HL-60 (cell line): ENCODE data around the gene LHFPL6.

Experiments
- DNase-seq, 2 experiments: peaks; one replicate each; pipeline ENCODE4 v3.0.0-alpha.2; 2010 to 2020; ENCODE audit warnings: low read depth in 1 of 2, low spot score in 1 of 2
- H3K27ac ChIP-seq: fragments of 250-450 bp; sonication (Bioruptor Pico); replicated peaks from 2 replicates; pipeline ENCODE4 v1.5.1; 2020; ENCODE audit warnings: mild to moderate bottlenecking, moderate library complexity
- H3K27me3 ChIP-seq: fragments of 250-450 bp; sonication (Bioruptor Pico); 2 replicates; pipeline ENCODE4 v1.5.1; 2021; ENCODE audit warnings: mild to moderate bottlenecking, moderate library complexity; ENCODE audit not compliant: insufficient read depth, poor library complexity, severe bottlenecking
- H3K4me3 ChIP-seq: replicated peaks from 2 replicates; pipeline ENCODE4 v1.5.1; 2011; ENCODE audit warnings: mild to moderate bottlenecking, control low read depth, low read length; ENCODE audit not compliant: insufficient read depth
- CTCF ChIP-seq: IDR thresholded peaks from one replicate; pipeline ENCODE4 v1.5.1; 2011; ENCODE audit warnings: low read length, control low read depth, inconsistent platforms; ENCODE audit not compliant: insufficient read depth
- GABPA ChIP-seq: IDR thresholded peaks from 2 replicates; pipeline ENCODE4 v1.6.1; 2012; ENCODE audit warnings: low read depth
- POLR2AphosphoS5 ChIP-seq: IDR thresholded peaks from 2 replicates; pipeline ENCODE4 v1.6.1; 2012; ENCODE audit warnings: low read depth
- REST ChIP-seq: IDR thresholded peaks from 2 replicates; pipeline ENCODE4 v1.6.1; 2012; ENCODE audit warnings: low read depth; ENCODE audit not compliant: insufficient replicate concordance
- SPI1 ChIP-seq: IDR thresholded peaks from 2 replicates; pipeline ENCODE4 v1.6.1; 2012; ENCODE audit warnings: low read depth, mild to moderate bottlenecking, borderline replicate concordance

The LHFPL6 gene

GRCh38 chr13:39468306-39468705, 134.7 kb downstream of the LHFPL6 start:
- Histone ChIP-seq H3K4me3 (no peak overlapping the region), H3K27me3 (peaks cover 2% of the 10 kb centered on the region), H3K27ac (no peak overlapping the region)
- no peak for TF ChIP-seq GABPA
- TF ChIP-seq POLR2AphosphoS5 = no peak
- no peak for TF ChIP-seq CTCF
- TF ChIP-seq SPI1 = no peak
- TF ChIP-seq REST = no peak
- DNase-seq = no peak

GRCh38 chr13:39463611-39464010, 139.4 kb downstream of the LHFPL6 start:
- Histone ChIP-seq H3K27me3 (peaks cover 7% of the 10 kb centered on the region), H3K4me3 (no peak overlapping the region), H3K27ac (no peak overlapping the region)
- no peak for DNase-seq
- TF ChIP-seq CTCF (no peak), SPI1 (no peak), REST (no peak), GABPA (no peak), POLR2AphosphoS5 (no peak)

- H3K27me3 ChIP-seq = peaks cover 5% of the 10 kb centered on the region
- TF ChIP-seq SPI1 (no peak), POLR2AphosphoS5 (no peak), CTCF (no peak), REST (no peak), GABPA (no peak)
These were observed 140.1 kb downstream of the LHFPL6 start for GRCh38 chr13:39462906-39463305.

More at GRCh38 chr13:39462906-39463305, 140.1 kb downstream of the LHFPL6 start:
- DNase-seq = no peak
- Histone ChIP-seq H3K4me3 (no peak overlapping the region), H3K27ac (no peak overlapping the region)
